Mesothelial cell of epicardium (in vitro differentiated cells): ENCODE results near the gene GJA9. TPM values are rescaled to one million over a fixed set of nuclear protein-coding genes. Genes with fewer than 3 reads are reported as not detected.

Source experiments
- DNase-seq, 2 experiments: peaks; one replicate each; pipeline ENCODE4 v3.0.0; 2021; ENCODE audit warnings: low spot score in 2 of 2; ENCODE audit not compliant: unreplicated experiment in 2 of 2
- H3K27ac Mint-ChIP-seq: 2 replicates; pipeline ENCODE4 v1.8.0; 2021; ENCODE audit warnings: mixed read lengths
- H3K27me3 Mint-ChIP-seq: 2 replicates; pipeline ENCODE4 v1.8.0; 2021; ENCODE audit warnings: low read depth, mixed read lengths
- H3K36me3 Mint-ChIP-seq: 2 replicates; pipeline ENCODE4 v1.8.0; 2021; ENCODE audit warnings: mixed read lengths
- H3K4me1 Mint-ChIP-seq: 2 replicates; pipeline ENCODE4 v1.8.0; 2021; ENCODE audit warnings: mixed read lengths
- H3K4me3 Mint-ChIP-seq: 2 replicates; pipeline ENCODE4 v1.8.0; 2021; ENCODE audit warnings: mild to moderate bottlenecking, moderate library complexity, mixed read lengths
- H3K9me3 Mint-ChIP-seq: 2 replicates; pipeline ENCODE4 v1.8.0; 2021; ENCODE audit warnings: mixed read lengths
- CTCF ChIP-seq: fragments of 200-600 bp; sonication (generic); IDR thresholded peaks from one replicate; pipeline ENCODE4 v1.5.0; 2021; ENCODE audit warnings: antibody characterized with exemption; ENCODE audit not compliant: unreplicated experiment
- total RNA-seq: library from RNA; stranded (reverse); gene quantifications from 3 replicates; pipeline ENCODE4 v1.2.1, GENCODE V29; 2021

Gene GJA9
- total RNA-seq, 1 donor from 2014 or later, result not detected

- peaks cover 42% of the 10 kb centered on the region for H3K27me3 Mint-ChIP-seq
- TF ChIP-seq CTCF, result no peak
Observed at GRCh38 chr1:38834221-38834782, 47.1 kb downstream of the GJA9 start.

GRCh38 chr1:38833146-38833545 is 48.2 kb downstream of the GJA9 start:
- Mint-ChIP-seq H3K27ac (no peak overlapping the region), H3K27me3 (peaks cover 47% of the 10 kb centered on the region), H3K4me3 (no peak overlapping the region), H3K4me1 (no peaks in the 10 kb centered on the region), H3K36me3 (peaks cover 2% of the 10 kb centered on the region), H3K9me3 (no peaks in the 10 kb centered on the region)
- TF ChIP-seq CTCF, result no peak
- no peak for DNase-seq

More at GRCh38 chr1:38834221-38834782, 47.1 kb downstream of the GJA9 start:
- Mint-ChIP-seq H3K4me3 (no peak overlapping the region), H3K27ac (no peak overlapping the region), H3K4me1 (no peaks in the 10 kb centered on the region), H3K9me3 (no peaks in the 10 kb centered on the region), H3K36me3 (peaks cover 13% of the 10 kb centered on the region)
- no peak for DNase-seq

GRCh38 chr1:38832370-38832734 is 49.0 kb downstream of the GJA9 start:
- DNase-seq, result no peak
- Mint-ChIP-seq H3K36me3 (no peaks in the 10 kb centered on the region), H3K27me3 (peaks cover 54% of the 10 kb centered on the region), H3K9me3 (no peaks in the 10 kb centered on the region), H3K4me3 (no peak overlapping the region), H3K27ac (no peak overlapping the region), H3K4me1 (no peaks in the 10 kb centered on the region)
- TF ChIP-seq CTCF, result no peak

- Mint-ChIP-seq H3K27me3 (peaks cover 59% of the 10 kb centered on the region), H3K4me1 (no peaks in the 10 kb centered on the region), H3K27ac (no peak overlapping the region), H3K36me3 (no peaks in the 10 kb centered on the region), H3K9me3 (no peaks in the 10 kb centered on the region), H3K4me3 (no peak overlapping the region)
- TF ChIP-seq CTCF, result no peak
- DNase-seq, result no peak
Observed at GRCh38 chr1:38831731-38832369, 49.5 kb downstream of the GJA9 start.

GRCh38 chr1:38829368-38829767 is 52.0 kb downstream of the GJA9 start:
- Mint-ChIP-seq H3K36me3 (no peaks in the 10 kb centered on the region), H3K27ac (no peak overlapping the region), H3K9me3 (no peaks in the 10 kb centered on the region), H3K27me3 (peaks cover 80% of the 10 kb centered on the region), H3K4me1 (no peaks in the 10 kb centered on the region), H3K4me3 (no peak overlapping the region)
- no peak for DNase-seq
- TF ChIP-seq CTCF, result no peak

- Mint-ChIP-seq H3K9me3 (no peaks in the 10 kb centered on the region), H3K4me1 (no peaks in the 10 kb centered on the region), H3K36me3 (no peaks in the 10 kb centered on the region), H3K27me3 (peaks cover 80% of the 10 kb centered on the region), H3K4me3 (no peak overlapping the region), H3K27ac (no peak overlapping the region)
- DNase-seq, result no peak
- no peak for TF ChIP-seq CTCF
Observed at GRCh38 chr1:38827318-38827717, 54.1 kb downstream of the GJA9 start.
